Urinary bladder (tissue), 4 donors: Measurements from ENCODE around the gene L1CAM. TPM values are rescaled to one million over a fixed set of nuclear protein-coding genes. Genes with fewer than 3 reads are reported as not detected.

ENCODE experiments used
- DNase-seq: peaks from one replicate; pipeline ENCODE4 v3.0.0-alpha.2; 2015; ENCODE audit errors: extremely low spot score
- H3K27ac ChIP-seq: one replicate; pipeline ENCODE4 v1.5.1; 2013; ENCODE audit warnings: low read depth, mild to moderate bottlenecking, moderate library complexity
- H3K36me3 ChIP-seq: one replicate; pipeline ENCODE4 v1.6.1; 2013; ENCODE audit warnings: mild to moderate bottlenecking, moderate library complexity; ENCODE audit not compliant: insufficient read depth
- H3K4me1 ChIP-seq: one replicate; pipeline ENCODE4 v1.6.1; 2013; ENCODE audit warnings: mild to moderate bottlenecking, moderate library complexity; ENCODE audit not compliant: insufficient read depth
- H3K4me3 ChIP-seq: one replicate; pipeline ENCODE4 v1.5.1; 2013; ENCODE audit warnings: low read depth, low read length
- WGBS: extraction: QIAGEN DNeasy Blood & Tissue Kit; methylation state at CpG from one replicate; pipeline ENCODE4 v1.1.7; 2013; 5-methylcytosine and 5-hydroxymethylcytosine counted together
- polyA plus RNA-seq: library from polyadenylated mRNA; stranded (reverse); fragments of 200-250 nt; gene quantifications from one replicate; pipeline ENCODE4 v1.2.3, GENCODE V29; 2013
- total RNA-seq: library from RNA; depleted of rRNA; stranded (reverse); fragments of >200 nt; gene quantifications from one replicate; pipeline ENCODE4 v1.2.3, GENCODE V29; 2014
- donor health status: healthy with polysubstance abuse.
- donor health status: healthy.

L1CAM gene
- total and polyA plus RNA-seq, 2 donors, result 5.6 to 12.7 TPM

DNA sequence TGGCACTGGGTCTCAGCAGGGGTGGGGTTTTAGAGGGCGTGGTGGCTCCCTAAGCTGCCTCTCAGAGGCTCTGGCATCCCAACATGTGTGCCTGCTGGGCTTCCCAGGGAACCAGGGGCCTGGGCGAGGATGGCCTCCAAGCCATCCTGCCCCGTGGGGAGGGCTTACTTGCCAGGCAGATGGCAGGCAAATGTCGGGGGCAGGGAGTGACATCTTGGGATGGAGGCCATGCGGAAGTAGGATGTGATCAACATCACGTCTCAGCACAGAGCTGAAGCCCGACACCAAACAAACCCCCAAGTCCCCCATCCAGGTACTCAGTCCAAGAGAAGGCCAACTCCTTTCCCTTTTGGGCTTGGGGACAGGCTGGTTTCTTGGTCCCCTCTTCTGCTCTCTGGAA, 4.7 kb downstream of the L1CAM start:
- Histone ChIP-seq H3K27ac (no peak overlapping the region), H3K36me3 (no peaks in the 10 kb centered on the region), H3K4me3 (no peak overlapping the region), H3K4me1 (no peaks in the 10 kb centered on the region)
- 74% methylated on average over 7 of the region's 7 CpGs for WGBS
- DNase-seq, result no peak

DNA sequence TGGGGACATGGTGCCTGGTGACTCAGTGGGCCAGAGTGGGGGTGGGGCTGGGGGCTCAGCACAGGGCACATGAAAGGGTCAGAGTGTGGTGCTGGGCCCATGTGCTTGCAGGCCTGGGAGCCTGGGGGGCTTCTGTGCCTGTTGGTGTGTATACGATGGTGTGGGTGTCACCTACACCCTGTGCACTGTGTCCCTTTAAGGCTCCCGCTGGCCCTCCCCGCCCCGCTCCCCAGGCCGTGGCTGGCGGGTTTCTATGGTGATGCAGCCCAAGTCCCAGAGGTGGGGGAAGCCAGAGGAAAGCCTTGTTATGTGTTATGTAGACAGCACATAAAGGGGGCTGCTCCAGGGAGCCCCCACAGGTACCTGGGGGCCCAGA, 5.5 kb downstream of the L1CAM start:
- Histone ChIP-seq H3K4me1 (no peaks in the 10 kb centered on the region), H3K4me3 (no peak overlapping the region), H3K27ac (no peak overlapping the region), H3K36me3 (no peaks in the 10 kb centered on the region)
- 22% methylated on average over 6 of the region's 6 CpGs for WGBS
- no peak for DNase-seq

DNA sequence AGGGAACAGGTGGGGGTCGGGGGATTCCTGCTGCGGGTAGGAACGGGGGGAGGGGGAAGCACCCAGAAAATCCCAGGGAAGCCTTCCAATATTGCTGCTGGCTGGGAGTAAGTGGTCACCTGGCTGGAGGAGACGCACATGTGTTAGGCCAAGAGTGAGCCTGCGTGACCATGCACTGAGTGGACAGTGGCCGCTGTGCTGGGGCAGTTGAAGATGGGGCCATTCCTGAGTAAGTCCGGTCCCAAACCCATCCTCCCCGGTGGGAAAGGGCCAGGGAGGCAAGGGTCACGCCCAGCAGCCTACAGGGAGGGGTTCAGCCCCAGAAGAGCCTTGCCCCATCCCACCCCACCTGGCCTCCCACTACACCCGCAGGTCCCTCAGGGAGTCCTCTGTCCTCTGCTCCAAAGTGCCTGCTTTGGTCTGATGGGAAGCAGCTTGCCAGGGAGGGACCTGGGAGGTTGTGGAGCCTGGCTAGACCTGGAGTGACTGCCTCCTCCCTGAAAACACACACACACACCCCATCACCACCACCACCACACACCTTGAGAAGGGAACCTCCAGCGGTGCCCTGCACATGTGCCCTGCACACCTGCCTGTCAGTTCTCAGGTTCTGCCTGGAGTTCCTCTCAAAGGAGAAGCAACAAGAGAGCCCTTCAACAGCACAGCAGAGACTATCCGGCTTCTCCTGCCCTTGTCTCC, 6.1 kb downstream of the L1CAM start:
- H3K27ac ChIP-seq, result no peak overlapping the region
- DNase-seq, result no peak
- H3K4me3 ChIP-seq, result no peak overlapping the region
- no peaks in the 10 kb centered on the region for H3K4me1 ChIP-seq
- 54% methylated on average over 12 of the region's 12 CpGs for WGBS
- H3K36me3 ChIP-seq, result no peaks in the 10 kb centered on the region

DNA sequence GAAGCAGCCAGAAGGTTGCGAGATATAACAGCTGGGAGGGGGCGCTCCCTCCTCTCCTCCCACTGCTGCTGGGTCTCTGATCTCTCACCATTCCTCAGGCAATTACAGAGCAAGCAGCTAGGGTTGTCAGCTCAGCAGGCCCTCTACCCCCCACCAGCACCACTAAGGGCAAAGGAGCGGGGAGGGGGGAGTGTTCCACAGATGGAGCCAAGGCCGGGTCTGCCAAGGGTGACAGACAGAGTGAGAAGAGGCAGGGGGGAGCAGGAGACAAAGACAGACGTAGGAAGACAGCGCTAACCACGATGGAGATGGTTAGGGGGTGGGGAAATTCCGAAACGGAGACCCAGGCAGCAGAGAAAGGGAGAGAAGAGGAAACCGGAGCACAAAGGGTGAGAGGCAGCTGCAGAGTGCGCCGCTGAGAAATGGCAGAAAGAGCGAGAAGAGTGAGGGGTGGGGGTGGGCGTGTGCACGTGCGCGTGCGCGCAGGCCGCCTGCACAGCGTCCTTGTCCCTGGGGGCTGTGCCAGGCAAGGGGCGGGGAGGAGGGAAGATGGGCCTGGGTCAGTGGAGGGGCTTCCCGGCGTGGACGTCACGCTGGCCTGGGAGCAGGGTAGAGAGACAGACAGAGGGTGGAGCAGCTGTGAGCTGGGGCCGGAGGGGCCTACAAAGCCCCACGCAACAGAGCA, 6.9 kb downstream of the L1CAM start:
- no peak for DNase-seq
- H3K4me1 ChIP-seq, result no peaks in the 10 kb centered on the region
- no peak overlapping the region for H3K27ac ChIP-seq
- H3K36me3 ChIP-seq, result no peaks in the 10 kb centered on the region
- no peak overlapping the region for H3K4me3 ChIP-seq
- WGBS, result 6% methylated on average over 28 of the region's 28 CpGs

DNA sequence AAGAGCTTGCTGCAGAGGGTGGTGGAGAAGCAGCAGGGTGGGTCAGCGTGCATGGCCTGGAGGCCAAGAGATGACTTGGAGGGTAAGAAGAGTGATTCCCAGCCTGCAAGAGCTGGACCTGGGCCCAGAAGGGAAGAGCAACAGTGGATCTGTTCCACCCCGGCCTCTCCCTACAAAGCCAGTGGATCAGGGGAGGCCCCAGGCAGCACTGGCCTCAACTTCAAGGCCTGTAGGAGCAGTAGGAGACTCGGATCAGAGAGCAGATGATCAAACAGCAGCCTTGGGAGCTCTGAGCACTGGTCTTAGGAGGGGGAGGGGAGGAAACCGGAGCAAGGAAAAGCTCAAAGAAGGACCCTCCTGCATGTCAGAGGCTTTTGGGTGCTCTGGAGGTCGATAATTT, 7.6 kb downstream of the L1CAM start:
- no peak for DNase-seq
- Histone ChIP-seq H3K4me1 (no peaks in the 10 kb centered on the region), H3K27ac (no peak overlapping the region), H3K4me3 (no peak overlapping the region), H3K36me3 (no peaks in the 10 kb centered on the region)
- WGBS, result 25% methylated on average over 5 of the region's 5 CpGs

DNA sequence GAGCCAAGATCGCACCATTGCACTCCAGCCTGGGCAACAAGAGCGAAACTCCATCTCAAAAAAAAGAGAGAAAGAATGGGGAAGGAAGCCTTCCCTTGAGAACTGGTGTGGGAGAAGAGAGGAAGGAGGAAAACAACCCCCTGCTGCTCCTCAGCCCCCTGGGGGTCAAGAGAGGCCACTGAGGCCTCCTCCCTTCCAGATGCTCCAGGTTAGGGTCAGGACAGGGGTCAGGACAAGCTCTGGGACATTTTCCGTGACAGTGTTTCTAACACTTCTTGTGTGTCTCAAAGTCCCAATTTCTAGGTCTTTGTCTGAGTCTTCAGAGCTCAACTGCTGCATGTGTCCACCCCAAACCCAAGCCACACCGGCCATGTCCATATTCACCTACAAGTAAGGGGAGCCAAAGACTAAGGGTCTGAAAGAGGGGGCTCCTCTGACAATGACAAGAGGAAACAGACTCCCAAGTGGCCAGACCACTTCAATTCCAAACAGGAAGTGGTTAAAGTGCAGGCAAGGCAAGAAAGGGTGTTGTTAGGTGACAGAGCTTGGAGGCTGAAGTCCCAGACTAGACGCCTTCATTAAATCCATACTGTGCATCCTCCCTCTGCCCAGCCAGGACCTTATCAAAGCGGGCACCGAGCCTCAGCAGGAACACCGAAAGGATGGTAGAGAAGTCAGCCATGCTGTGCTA, 8.3 kb downstream of the L1CAM start:
- DNase-seq, result no peak

DNA sequence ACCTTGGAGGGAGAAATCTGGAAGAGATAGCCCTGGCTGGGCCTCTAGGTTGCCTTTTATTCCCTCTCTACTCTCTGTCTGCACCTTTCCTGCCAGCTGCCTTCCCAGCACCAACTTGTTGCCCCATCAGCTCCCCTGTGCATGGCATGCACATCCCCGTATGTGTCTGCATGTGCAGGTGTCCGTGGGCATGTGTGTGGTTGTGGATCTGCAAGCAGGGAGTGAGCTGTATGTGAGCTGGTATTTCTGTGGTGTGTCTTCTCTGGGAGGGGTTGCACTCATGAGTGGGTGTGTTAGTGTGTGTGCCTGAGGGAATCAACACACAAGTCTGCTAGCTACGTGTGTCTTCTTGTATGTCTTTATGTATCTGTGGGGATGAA, 9.9 kb downstream of the L1CAM start:
- WGBS, result 50% methylated on average over 3 of the region's 3 CpGs
- Histone ChIP-seq H3K27ac (no peak overlapping the region), H3K36me3 (no peaks in the 10 kb centered on the region), H3K4me1 (no peaks in the 10 kb centered on the region), H3K4me3 (no peak overlapping the region)
- DNase-seq, result no peak

More for the DNA sequence above, 8.3 kb downstream of the L1CAM start:
- WGBS, result 79% methylated on average over 8 of the region's 8 CpGs
- Histone ChIP-seq H3K4me1 (no peaks in the 10 kb centered on the region), H3K27ac (no peak overlapping the region), H3K4me3 (no peak overlapping the region), H3K36me3 (no peaks in the 10 kb centered on the region)

DNA sequence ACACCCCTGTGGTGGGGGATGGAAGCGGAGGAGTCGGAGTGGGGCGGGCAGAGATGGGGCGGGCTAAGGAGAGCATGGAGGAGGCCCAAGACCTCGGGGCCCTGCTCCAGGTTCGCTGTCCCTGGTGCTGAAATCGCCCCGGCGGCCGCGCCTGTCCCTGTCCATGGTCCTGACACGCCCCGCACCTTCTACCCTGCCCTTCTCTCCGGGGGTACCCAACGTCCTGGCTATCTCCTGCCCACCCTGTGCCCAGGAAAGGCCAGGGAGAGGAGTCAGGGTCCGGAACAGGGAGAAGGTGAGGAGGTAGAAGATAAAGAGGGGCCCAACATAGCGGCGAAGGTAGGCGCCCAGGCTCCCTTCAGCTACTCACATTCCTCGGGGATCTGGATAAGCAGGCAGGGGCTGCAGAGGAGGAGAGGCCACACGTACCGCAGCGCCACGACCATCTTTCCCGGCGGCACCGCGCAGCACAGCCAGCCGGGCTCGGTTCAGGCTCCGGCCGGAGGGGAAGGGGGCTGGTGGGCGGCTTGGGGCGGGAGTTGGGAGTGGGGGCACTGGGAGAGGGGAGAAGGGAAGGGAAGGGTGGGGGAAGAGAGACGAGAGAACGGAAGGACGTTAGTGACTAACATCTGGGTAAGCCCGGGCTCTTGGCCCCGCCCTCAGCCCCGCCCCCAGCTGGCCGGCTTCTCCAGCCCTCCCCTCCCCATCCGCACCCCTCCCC, 10.4 kb downstream of the L1CAM start:
- Histone ChIP-seq H3K4me1 (no peaks in the 10 kb centered on the region), H3K36me3 (no peaks in the 10 kb centered on the region), H3K27ac (no peak overlapping the region), H3K4me3 (no peak overlapping the region)
- no peak for DNase-seq
- 1% methylated on average over 40 of the region's 42 CpGs for WGBS

DNA sequence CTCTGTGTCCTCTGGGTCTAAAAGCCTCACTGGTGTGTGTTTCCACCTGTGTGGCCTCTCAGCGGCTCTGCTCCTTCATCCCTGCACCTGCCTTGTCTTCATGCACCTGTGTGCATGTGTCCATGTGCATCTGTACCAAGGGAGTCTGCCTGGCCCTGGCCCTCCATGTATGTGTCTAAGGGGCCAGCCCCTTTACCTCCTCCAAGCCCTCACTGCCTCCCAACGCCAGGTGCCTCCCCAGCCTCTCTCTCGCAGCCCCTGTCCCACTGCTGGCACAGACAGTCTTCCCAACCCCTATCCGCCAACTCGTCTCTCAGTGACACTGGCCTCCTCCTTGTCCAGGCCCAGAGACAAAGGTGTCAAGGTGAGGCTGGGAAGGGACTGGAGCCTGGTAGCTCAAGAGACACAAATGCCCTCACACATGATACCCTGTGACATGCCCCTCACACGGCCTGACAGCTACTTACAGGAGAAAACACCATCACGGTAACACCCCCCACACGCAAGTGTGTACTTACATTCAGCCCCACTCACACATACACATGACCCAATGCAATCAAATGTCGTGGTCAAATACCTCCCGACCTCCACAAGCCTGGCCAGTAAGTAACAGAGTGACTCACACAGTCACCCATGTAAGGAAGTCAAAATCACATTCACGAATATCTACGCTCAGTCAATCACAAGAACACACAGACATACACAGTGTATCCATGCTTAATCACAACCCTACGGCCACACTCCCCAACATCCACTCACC, 11.4 kb downstream of the L1CAM start:
- no peak for DNase-seq
- 83% methylated on average over 13 of the region's 13 CpGs for WGBS
- H3K27ac ChIP-seq, result no peak overlapping the region
- no peaks in the 10 kb centered on the region for H3K4me1 ChIP-seq
- H3K4me3 ChIP-seq, result no peak overlapping the region
- no peaks in the 10 kb centered on the region for H3K36me3 ChIP-seq

DNA sequence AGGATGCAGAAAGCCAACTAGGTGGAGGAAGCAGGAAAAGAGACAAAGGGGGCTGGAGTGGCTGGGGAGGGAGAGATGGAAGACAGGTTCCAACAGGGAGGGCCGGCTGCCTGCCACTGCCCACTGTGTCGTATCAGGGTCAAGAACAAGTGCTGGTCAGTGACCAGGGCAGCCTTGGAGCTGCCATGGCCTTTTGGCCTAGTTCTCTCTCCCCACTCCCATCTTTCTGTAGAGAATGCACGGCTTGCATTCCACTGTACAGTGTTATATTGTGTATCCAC, 11.9 kb downstream of the L1CAM start:
- H3K27ac ChIP-seq, result no peak overlapping the region
- 38% methylated on average over 3 of the region's 3 CpGs for WGBS

DNA sequence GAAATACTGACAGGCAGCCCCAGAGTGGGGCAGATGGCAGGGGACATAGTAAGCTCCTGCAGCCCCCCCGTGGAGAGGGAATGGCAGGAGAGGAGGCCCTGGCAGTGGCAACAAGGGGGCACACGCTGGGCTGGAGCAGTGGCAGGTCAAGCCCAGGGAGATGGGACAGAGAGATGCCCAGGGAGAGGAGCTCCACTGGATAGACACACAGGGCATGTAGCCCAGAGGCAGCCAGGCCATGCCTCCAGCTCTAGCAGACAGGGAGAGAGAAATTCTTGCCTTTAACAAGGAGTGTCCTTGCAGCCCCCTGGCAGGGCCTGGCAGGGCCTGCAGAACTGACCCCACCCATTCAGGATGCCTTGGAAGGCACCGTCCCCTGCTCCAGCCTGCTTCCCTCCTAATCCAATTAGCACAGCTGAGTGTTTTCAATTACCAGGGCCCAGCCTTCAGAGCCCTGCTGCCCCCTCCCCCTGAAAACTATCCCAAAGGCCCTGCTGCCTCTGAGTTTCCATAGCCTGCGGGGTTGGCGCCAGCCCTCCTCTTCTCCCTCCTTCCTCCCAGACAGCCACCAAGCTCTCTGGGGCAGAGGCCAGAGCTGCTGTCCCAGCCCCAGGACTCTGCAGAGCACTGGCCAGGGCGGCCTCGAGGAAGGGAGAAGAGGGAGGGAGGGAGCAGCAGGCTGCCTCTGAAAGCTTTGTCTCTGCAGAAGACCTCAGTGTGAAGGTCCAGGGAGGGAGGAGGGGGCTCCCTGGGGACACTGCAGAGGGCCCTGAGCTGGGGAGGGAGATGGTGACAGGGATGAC, 12.5 kb downstream of the L1CAM start:
- no peak overlapping the region for H3K4me3 ChIP-seq
- no peak overlapping the region for H3K27ac ChIP-seq
- H3K36me3 ChIP-seq, result no peaks in the 10 kb centered on the region
- 22% methylated on average over 7 of the region's 7 CpGs for WGBS
- H3K4me1 ChIP-seq, result no peaks in the 10 kb centered on the region
- no peak for DNase-seq

More for the DNA sequence above, 11.9 kb downstream of the L1CAM start:
- H3K4me3 ChIP-seq, result no peak overlapping the region
- DNase-seq, result no peak
- no peaks in the 10 kb centered on the region for H3K36me3 ChIP-seq
- no peaks in the 10 kb centered on the region for H3K4me1 ChIP-seq

DNA sequence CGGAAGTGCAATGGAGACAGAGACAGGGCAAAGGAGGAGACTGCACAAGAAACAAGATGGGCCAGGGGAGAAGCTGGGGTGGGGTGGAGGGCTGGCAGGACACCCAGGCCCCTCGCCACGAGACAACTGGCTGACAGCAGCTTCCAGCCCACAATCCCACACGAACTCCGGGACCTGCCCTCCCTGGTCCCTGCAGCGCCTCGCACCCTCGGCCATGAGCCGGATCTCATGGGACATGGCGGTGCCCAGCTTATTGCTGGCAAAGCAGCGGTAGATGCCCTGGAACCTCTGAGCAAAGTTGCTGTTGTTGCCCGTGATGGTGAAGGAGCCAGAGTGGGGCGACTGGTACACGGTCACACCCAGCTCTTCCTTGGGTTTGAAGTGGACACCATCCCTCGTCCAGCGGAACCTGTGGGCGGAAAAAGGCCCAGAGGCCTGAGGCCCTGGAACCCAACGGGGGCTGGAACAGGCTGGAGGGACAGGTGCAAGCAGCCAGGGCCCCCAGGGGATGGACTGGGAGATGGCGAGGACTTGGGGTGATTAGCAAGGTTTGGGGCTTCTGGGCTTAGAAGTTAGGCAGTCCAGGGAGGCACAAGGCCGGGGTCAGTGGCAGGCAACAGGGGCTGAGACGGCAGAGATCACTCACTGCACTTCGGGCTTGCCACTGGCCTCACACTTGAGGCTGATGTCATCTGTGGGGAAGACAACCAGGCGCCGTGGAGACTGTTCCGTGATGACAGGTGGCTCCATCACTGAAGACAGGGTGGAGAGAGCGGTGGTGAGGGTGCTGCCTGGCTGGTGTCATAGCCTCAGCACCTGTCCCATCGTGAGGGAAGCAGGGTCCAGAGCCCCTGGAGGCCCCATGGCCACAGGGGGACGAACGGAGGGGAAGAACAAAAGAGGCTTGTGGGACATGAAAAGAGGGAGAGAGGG, 13.8 kb downstream of the L1CAM start:
- H3K27ac ChIP-seq, result no peak overlapping the region
- no peaks in the 10 kb centered on the region for H3K4me1 ChIP-seq
- no peak overlapping the region for H3K4me3 ChIP-seq
- 70% methylated on average over 29 of the region's 29 CpGs for WGBS
- DNase-seq, result no peak
- H3K36me3 ChIP-seq, result no peaks in the 10 kb centered on the region
